OCI-LY7 (cell line): ENCODE results near the gene PCYOX1L. TPM values are rescaled to one million over a fixed set of nuclear protein-coding genes. Genes with fewer than 3 reads are reported as not detected.

Experiments used
- BruUV-seq: library from RNA; stranded (reverse); fragments of 400-500 nt; replicated peaks from 2 replicates; lab custom pipeline; 2021; lab: Mats Ljungman, UMichigan
- CTCF ChIA-PET: fragments of 300-600 bp; sonication (Branson Sonifier 250); formaldehyde crosslinking; loops from one replicate; lab custom pipeline; 2022; ENCODE audit warnings: antibody characterized with exemption; ENCODE audit not compliant: unreplicated experiment; lab: Charles Lee
- POLR2A ChIA-PET: fragments of 300-600 bp; sonication (Branson Sonifier 250); formaldehyde crosslinking; loops from one replicate; lab custom pipeline; 2022; ENCODE audit warnings: antibody characterized with exemption; lab: Charles Lee
- DNase-seq: peaks from one replicate; pipeline ENCODE4 v3.0.0-alpha.2; 2015; ENCODE audit warnings: low spot score
- H2AFZ ChIP-seq: fragments of 200-600 bp; sonication (generic), shearing (Covaris generic); 2 replicates; pipeline ENCODE4 v1.6.1; 2014; ENCODE audit warnings: mild to moderate bottlenecking, antibody characterized with exemption, low read length, moderate library complexity
- H3K27ac ChIP-seq: fragments of 200-600 bp; sonication (generic); 2 replicates; pipeline ENCODE4 v1.5.1; 2014; ENCODE audit warnings: mixed run types, low read depth, mild to moderate bottlenecking, moderate library complexity, low read length, inconsistent platforms; ENCODE audit not compliant: poor library complexity, severe bottlenecking
- H3K36me3 ChIP-seq: fragments of 200-600 bp; sonication (generic); 2 replicates; pipeline ENCODE4 v1.6.1; 2014; ENCODE audit warnings: mild to moderate bottlenecking, antibody characterized with exemption, low read length, moderate library complexity, mixed read lengths; ENCODE audit not compliant: insufficient read depth
- H3K4me1 ChIP-seq: fragments of 200-600 bp; sonication (generic); 2 replicates; pipeline ENCODE4 v1.5.1; 2014; ENCODE audit warnings: mild to moderate bottlenecking, low read length; ENCODE audit not compliant: insufficient read depth, poor library complexity, severe bottlenecking
- H3K4me2 ChIP-seq: fragments of 200-600 bp; sonication (generic); 2 replicates; pipeline ENCODE4 v1.6.1; 2014; ENCODE audit warnings: mild to moderate bottlenecking, low read length
- H3K4me3 ChIP-seq: fragments of 200-600 bp; sonication (generic); 2 replicates; pipeline ENCODE4 v1.5.1; 2014; ENCODE audit warnings: mild to moderate bottlenecking, low read depth, low read length; ENCODE audit not compliant: poor library complexity, severe bottlenecking
- H3K79me2 ChIP-seq: fragments of 200-600 bp; sonication (generic); 2 replicates; pipeline ENCODE4 v1.6.1; 2016; ENCODE audit warnings: low read depth, mild to moderate bottlenecking, low read length, moderate library complexity, mixed read lengths; ENCODE audit not compliant: insufficient read depth
- H3K9me2 ChIP-seq: fragments of 200-600 bp; sonication (generic); 2 replicates; pipeline ENCODE4 v1.6.1; 2016; ENCODE audit warnings: mild to moderate bottlenecking, low read length, mixed read lengths; ENCODE audit not compliant: insufficient read depth
- H3K9me3 ChIP-seq: fragments of 200-600 bp; sonication (generic); 2 replicates; pipeline ENCODE4 v1.6.1; 2014; ENCODE audit warnings: mild to moderate bottlenecking, mixed run types, low read length, mixed read lengths
- H4K20me1 ChIP-seq: fragments of 200-600 bp; sonication (generic); 2 replicates; pipeline ENCODE4 v1.6.1; 2014; ENCODE audit warnings: mild to moderate bottlenecking, antibody characterized with exemption, low read length, moderate library complexity, mixed read lengths; ENCODE audit not compliant: insufficient read depth
- CTCF ChIP-seq: fragments of 200-600 bp; sonication (generic); conservative IDR thresholded peaks from 2 replicates; pipeline ENCODE4 v1.5.1; 2014; ENCODE audit warnings: mild to moderate bottlenecking, antibody characterized with exemption, low read length, moderate library complexity, mixed read lengths
- EZH2phosphoT487 ChIP-seq: fragments of 200-600 bp; sonication (generic); IDR thresholded peaks from 2 replicates; pipeline ENCODE4 v1.6.1; 2018; ENCODE audit warnings: low read depth, borderline replicate concordance, mild to moderate bottlenecking, mixed run types, antibody characterized with exemption, low read length, moderate library complexity, mixed read lengths
- intact Hi-C: fragments of 100-400 bp; cut with micrococcal nuclease; formaldehyde crosslinking; loops from one replicate; pipeline ENCODE4 v1.10.0; 2022; ENCODE audit not compliant: unreplicated experiment
- total RNA-seq, 2 experiments: library from RNA; depleted of rRNA in 1 of 2; stranded (reverse); fragments of >200 nt in 1 of 2; shearing (Covaris generic) in 1 of 2; gene quantifications; 2 replicates each; pipeline ENCODE4 v1.2.3, GENCODE V29; 2014 to 2022

PCYOX1L gene
- total RNA-seq, 2 experiments from 2014 or later: 22.5 to 33.3 TPM

GRCh38 chr5:149411738-149412519 is 54.1 kb downstream of the PCYOX1L start:
- no peak for TF ChIP-seq EZH2phosphoT487
- Histone ChIP-seq H4K20me1 (no peaks in the 10 kb centered on the region), H3K79me2 (no peaks in the 10 kb centered on the region), H3K4me3 (no peak overlapping the region), H3K9me2 (no peaks in the 10 kb centered on the region), H3K27ac (no peak overlapping the region), H3K4me1 (no peaks in the 10 kb centered on the region), H3K4me2 (no peak overlapping the region), H2AFZ (no peak overlapping the region), H3K9me3 (no peaks in the 10 kb centered on the region), H3K36me3 (no peaks in the 10 kb centered on the region)
- DNase-seq: no peak
- no TSS peak for BruUV-seq
- intact Hi-C loops: no loop called here
- POLR2A ChIA-PET: interaction anchor here (0.6 to 1.0 kb wide), 2 partner anchors 11 to 550 kb away, joined by 4 read pairs; no protein-coding TSS in a partner anchor
- CTCF ChIA-PET: no interaction called here

- BruUV-seq: no TSS peak
- Histone ChIP-seq H4K20me1 (no peaks in the 10 kb centered on the region), H3K9me3 (no peaks in the 10 kb centered on the region), H3K79me2 (no peaks in the 10 kb centered on the region), H2AFZ (no peak overlapping the region), H3K9me2 (no peaks in the 10 kb centered on the region), H3K4me3 (no peak overlapping the region), H3K36me3 (no peaks in the 10 kb centered on the region), H3K27ac (no peak overlapping the region), H3K4me1 (no peaks in the 10 kb centered on the region), H3K4me2 (no peak overlapping the region)
- no peak for DNase-seq
- TF ChIP-seq CTCF: no peak
- no peak for TF ChIP-seq EZH2phosphoT487
- POLR2A ChIA-PET: interaction anchor here (1.0 kb wide), 1 partner anchor 10 kb away, joined by 4 read pairs; no protein-coding TSS in a partner anchor
- CTCF ChIA-PET: no interaction called here
- intact Hi-C loops: no loop called here
Observed at GRCh38 chr5:149412783-149413476, 55.1 kb downstream of the PCYOX1L start.

GRCh38 chr5:149413477-149414210 is 55.8 kb downstream of the PCYOX1L start:
- Histone ChIP-seq H3K27ac (no peak overlapping the region), H3K9me3 (no peaks in the 10 kb centered on the region), H3K36me3 (no peaks in the 10 kb centered on the region), H3K9me2 (no peaks in the 10 kb centered on the region), H3K4me3 (no peak overlapping the region), H4K20me1 (no peaks in the 10 kb centered on the region), H3K4me1 (no peaks in the 10 kb centered on the region), H3K79me2 (no peaks in the 10 kb centered on the region), H3K4me2 (no peak overlapping the region), H2AFZ (no peak overlapping the region)
- POLR2A ChIA-PET: no interaction called here
- CTCF ChIA-PET: no interaction called here
- no peak for DNase-seq
- TF ChIP-seq EZH2phosphoT487 (no peak), CTCF (no peak)
- BruUV-seq: no TSS peak
- intact Hi-C loops: no loop called here
